Measurements from ENCODE around the gene TMEM182.

TMEM182 gene

GRCh38 chr2:102852867-102853266 is 91.0 kb downstream of the TMEM182 start (continued):
- TF ChIP-seq ZNF366 (tag by site-specific recombination; conservative IDR thresholded peaks at IDR 0.05) = no peak
- TF ChIP-seq REPIN1 (tag by site-specific recombination; IDR thresholded peaks at IDR 0.05; ENCODE audit: low read depth) = no peak

Measured in HEK293 (cell line).